WI38 (cell line): Measurements from ENCODE around the gene TPMT.

Experiments used
- H3K4me3 ChIP-seq: 2 replicates; pipeline ENCODE4 v1.5.1; 2011; ENCODE audit warnings: low read depth, mild to moderate bottlenecking, control low read depth, low read length
- CTCF ChIP-seq: IDR thresholded peaks from 2 replicates; pipeline ENCODE4 v1.5.1; 2012; ENCODE audit warnings: low read depth, mild to moderate bottlenecking, control low read depth, low read length

TPMT gene

GRCh38 chr6:18080544-18080943 lies 74.3 kb downstream of the TPMT start:
- H3K4me3 ChIP-seq: no peak overlapping the region
- no peak for TF ChIP-seq CTCF

- no peak for TF ChIP-seq CTCF
- H3K4me3 ChIP-seq: no peak overlapping the region
Observed at GRCh38 chr6:18078866-18079265, 76.0 kb downstream of the TPMT start.
